GM12872 (cell line): ENCODE measurements around the gene MAT2B.

Experiments
- CTCF ChIP-seq: IDR thresholded peaks from 3 replicates; pipeline ENCODE4 v1.5.1; 2011; ENCODE audit warnings: low read depth, mild to moderate bottlenecking, low read length, moderate library complexity; ENCODE audit not compliant: insufficient read depth

MAT2B gene

DNA sequence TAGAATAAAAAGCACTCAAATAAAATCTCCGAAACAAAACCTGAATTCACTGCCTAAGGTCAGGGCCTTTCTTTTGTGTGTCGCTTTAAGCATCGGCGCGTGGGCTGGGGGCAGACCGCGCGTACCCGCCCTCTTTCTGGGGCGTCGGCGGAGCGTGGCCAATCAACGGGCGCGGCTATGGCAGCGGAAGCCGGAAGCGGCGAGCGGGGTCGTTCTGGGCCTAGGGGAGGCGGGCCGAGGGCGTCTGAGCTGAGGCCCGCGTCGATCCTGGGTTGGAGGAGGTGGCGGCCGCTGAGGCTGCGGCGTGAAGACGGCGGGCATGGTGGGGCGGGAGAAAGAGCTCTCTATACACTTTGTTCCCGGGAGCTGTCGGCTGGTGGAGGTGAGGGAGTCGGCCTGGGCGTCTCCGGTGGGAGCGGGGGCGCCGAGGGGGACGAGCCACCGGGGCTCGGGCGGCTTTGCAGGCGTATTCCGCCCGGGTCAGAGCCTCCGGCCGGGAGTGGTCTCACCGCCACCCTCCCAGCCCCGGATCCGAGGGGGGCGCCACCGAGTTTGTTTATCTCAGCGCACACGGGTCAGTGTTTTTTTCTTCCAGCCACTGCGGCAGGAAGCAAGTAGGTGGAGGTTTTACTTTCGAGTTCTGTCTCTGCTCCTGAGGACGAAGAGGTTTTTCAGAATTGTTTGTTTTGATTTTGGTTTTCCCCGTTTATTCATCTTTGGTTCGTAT lies at the start of gene MAT2B:
MAT2B (plus strand) TSS at position 252 of the 727 bp plus-strand sequence; CDS start at position 320, 68 bp downstream.
- TF ChIP-seq CTCF: peak; percentile 51

- TF ChIP-seq CTCF: no peak
Observed at GRCh38 chr5:163456029-163456589, 49.3 kb upstream of the MAT2B start.

DNA sequence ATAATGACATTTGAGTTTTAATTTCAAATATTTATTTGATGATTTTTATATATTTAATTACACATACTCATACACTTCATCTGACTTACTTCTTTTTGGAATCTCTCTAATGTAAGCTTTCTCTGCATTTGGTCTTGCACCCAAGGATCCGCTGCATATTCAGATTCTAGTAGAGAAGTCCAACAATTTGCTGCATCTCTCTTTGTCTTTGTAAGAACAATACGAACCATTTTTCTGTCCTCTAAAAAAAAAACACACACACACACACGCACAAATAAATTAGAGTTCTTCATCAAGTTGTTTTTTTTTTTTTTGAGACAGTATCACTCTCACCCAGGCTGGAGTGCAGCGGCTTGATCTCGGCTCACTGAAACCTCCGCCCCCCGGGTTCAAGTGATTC lies 48.6 kb upstream of the MAT2B start:
- no peak for TF ChIP-seq CTCF

DNA sequence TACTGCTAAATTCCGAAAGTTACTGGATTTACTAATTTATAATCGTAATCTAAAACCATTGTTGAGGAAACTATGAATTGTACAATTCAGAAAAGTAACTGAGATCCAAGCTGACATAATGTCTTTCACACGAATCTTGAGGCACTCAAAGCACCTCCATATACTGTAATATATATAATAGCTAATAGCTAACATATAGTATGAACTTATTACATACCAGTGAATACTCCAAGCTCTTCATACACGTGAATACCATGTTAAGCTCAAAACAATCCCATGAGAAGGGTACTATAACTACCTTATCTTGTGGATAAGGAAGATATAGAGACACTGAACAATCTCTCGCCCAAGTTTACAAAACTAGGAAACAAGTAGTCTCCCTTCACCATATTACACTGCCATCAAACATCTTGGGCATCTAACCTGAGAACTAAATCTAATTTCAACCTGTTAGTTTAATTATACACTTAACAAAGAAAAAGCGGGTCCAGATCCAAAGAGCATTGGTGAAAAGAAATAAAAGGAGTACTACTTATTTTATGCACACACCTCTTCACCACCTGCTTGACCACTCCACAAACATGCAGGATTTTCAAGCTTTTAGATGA lies 46.5 kb upstream of the MAT2B start:
- no peak for TF ChIP-seq CTCF

DNA sequence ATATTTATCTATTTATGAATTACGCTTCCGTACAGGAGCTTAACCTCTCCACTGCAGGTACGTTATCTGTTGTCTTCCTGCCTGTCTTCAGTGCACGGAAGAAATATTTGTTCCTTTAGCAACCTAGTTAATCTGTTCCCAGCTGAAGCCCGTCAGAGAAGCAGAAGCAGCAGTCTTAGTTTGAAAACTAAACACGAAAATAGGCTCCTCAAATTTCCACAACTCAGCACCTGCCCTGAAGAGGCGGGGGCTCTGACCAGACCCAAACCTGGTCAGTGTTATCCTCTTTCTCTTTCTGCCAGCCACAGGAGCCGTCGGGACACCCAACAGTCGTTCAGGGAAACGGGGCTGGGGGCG lies 46.0 kb upstream of the MAT2B start:
- no peak for TF ChIP-seq CTCF

DNA sequence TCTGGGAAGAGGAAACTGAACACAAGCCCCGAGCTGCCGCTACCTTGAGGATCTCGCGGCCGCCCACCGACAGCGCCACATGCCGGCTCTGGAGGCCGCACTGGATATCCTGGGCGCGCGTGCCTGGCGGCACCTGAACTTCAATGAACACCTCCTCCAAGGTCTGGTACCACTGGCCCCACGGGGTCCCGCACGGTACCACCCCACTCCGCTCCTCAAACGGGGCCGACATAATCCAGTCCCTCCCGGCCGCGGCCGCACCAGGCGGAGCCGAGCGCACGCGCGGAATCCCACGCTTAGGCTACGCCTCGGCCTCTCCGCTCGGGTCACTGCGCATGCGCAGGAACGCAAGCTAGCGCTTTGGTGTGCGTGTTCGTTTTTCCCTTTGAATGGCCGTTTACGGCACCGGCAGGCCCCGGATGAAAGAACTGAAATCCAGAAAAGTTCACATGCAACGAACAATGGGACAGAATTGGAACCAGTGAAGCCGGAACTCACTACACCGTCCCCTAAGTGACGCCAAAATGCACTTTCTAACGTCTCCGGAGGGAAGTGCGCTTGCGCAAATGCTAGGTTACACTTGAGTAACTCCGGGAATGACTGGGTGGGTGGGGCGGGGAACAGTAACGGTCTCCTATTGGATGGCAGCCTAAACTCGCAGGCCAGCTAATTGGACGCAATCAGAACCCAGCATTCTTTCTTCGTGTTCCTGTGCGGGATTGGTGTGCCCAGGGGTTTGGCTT lies 45.4 kb upstream of the MAT2B start, which contains the start of gene NUDCD2:
NUDCD2 (minus strand) TSS at position 284 of the 743 bp plus-strand sequence; CDS start at position 232, 52 bp downstream.
- TF ChIP-seq CTCF: peak; percentile 26; the same call in 1 of the 3 replicates

DNA sequence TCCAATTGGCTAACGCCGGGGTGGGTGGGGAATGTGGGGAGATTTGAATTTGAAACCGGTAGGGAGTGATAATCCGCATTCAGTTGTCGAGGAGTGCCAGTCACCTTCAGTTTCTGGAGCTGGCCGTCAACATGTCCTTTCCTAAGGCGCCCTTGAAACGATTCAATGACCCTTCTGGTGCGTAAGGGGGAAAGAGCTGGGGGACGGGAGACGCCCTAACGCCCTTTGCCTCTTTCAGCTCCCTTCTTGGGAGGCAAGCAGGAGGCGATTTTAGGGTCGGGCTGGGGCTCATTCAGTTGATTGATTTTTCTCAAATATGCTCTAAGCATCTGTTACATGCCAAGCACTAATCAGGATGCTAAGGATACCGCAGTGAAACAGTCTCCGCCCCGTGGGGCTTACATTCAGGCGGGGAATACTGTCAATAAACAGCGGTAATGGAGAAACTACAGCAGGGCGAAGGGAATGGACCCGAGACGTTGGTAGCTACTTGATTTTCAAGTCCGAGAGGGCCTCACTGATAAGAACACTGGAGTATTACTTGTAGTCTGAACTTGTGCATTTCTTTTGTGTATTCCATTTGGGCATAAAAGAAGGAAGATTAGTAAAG lies 44.8 kb upstream of the MAT2B start, which contains the start of gene HMMR:
HMMR (plus strand) TSS at position 71 of the 610 bp plus-strand sequence; CDS start at position 132, 61 bp downstream.
- TF ChIP-seq CTCF: no peak
